ES-I3 (cell line): Measurements from ENCODE around the gene BANF1.
"Not testable (repeated sequence)": the region's sequence is repeated elsewhere in the genome, so short reads cannot be mapped to it uniquely, and the experiment has no call there.

Experiments
- H3K36me3 ChIP-seq: 2 replicates; pipeline ENCODE4 v1.6.1; 2013; ENCODE audit warnings: mild to moderate bottlenecking, low read length, control low read depth, moderate library complexity; ENCODE audit not compliant: insufficient read depth
- H3K4me1 ChIP-seq: 2 replicates; pipeline ENCODE4 v1.6.1; 2013; ENCODE audit warnings: mild to moderate bottlenecking, control low read depth, low read length; ENCODE audit not compliant: insufficient read depth
- H3K9ac ChIP-seq: 2 replicates; pipeline ENCODE4 v1.6.1; 2013; ENCODE audit warnings: low read depth, mild to moderate bottlenecking, low read length, moderate library complexity
- H3K9me3 ChIP-seq: 2 replicates; pipeline ENCODE4 v1.6.1; 2013; ENCODE audit warnings: mild to moderate bottlenecking, low read length, moderate library complexity; ENCODE audit not compliant: control insufficient read depth, insufficient read depth

The BANF1 gene

DNA sequence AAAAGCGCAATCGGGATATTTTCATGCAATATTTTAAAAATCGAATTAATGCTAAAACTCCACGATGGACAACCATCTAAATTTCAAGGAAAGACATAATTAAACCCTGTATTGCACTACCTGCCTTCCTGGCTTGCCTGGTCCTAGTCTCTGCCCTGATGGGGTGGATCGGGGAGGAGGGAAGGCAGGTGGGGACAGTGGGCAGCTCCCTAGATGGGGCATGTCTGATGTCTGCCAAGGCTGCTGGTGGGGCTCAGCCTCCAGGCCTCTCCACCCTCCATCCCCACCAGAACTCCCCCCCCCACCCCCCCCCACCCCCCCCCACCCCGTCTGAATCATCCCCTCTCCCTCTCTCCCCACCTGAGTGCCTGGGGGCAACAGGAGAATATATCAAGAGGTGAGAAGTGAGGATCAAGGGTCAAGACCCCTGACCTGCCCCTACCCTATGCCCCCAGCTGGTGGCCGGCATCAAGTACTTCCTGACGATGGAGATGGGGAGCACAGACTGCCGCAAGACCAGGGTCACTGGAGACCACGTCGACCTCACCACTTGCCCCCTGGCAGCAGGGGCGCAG lies 10.2 kb downstream of the BANF1 start:
- Histone ChIP-seq H3K36me3 (no peaks in the 10 kb centered on the region), H3K9ac (no peak overlapping the region), H3K9me3 (no peaks in the 10 kb centered on the region), H3K4me1 (peaks cover 14% of the 10 kb centered on the region)

DNA sequence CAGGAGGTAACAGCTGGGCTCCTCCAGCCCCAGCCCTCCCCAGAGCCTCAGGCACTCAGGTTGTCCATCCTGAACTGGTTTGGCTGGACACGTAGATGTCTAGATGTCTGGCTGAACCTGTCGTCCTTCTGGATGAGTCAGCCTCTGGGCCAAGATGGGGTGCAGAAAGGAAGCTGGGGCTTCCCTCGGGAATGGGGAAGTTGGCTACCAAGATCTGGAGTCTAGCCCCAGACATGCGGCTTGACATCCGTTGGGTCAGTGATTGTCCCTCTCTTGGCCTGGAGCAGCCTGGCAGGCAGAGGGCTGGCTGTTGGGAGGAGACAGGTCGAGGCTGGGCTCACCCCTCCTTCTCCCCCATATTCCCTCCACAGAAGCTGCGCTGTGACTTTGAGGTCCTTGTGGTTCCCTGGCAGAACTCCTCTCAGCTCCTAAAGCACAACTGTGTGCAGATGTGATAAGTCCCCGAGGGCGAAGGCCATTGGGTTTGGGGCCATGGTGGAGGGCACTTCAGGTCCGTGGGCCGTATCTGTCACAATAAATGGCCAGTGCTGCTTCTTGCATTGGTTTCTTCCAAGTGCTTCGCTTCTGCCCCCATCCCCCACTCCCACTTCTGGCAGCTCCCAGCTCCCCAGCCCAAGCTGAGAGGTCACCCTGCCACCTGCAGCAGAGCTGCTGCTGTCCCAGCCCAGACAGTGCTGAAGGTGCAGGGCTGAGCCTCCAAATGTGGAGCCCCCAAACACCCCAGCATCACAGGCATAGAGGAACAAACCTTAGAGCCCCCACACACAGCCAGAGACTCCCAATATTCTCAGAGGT lies 10.9 kb downstream of the BANF1 start:
- no peak overlapping the region for H3K9ac ChIP-seq

GRCh38 chr11:66013762-66014100 lies 11.4 kb downstream of the BANF1 start:
- H3K4me1 ChIP-seq, result peaks cover 10% of the 10 kb centered on the region
- H3K9ac ChIP-seq, result no peak overlapping the region
- H3K36me3 ChIP-seq, result no peaks in the 10 kb centered on the region
- H3K9me3 ChIP-seq, result no peaks in the 10 kb centered on the region

More for the DNA sequence above, 10.9 kb downstream of the BANF1 start:
- Histone ChIP-seq H3K4me1 (peaks cover 12% of the 10 kb centered on the region), H3K9me3 (no peaks in the 10 kb centered on the region), H3K36me3 (no peaks in the 10 kb centered on the region)

DNA sequence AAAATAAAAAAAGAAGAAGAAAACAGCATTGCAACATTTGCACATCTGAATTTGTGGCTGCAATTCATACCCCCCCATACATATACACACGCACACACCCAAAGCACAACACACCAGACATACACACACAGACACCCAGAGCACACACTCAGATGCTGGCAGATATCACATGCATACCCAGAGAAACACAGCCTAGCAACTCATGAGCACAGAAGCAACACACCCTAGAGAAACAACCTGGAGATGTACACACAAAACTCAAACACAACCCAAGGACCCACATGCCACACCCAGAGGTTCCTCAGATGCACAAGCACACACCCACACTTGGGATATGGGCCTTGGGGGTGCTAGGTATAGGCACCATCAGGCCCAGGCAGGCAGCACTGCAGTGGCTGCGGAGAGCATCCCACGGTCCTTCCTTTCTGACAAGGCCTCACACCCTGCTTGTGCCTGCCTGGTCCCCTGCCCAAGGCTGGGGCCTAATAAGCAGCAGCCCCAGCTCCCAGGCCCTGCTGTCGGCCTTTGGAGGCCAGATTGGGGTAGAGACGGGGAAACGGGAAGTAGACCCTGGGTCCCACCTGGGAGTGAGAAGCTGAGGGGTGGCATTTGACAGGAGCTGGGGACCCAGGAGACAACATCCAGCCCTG lies 12.6 kb downstream of the BANF1 start:
- H3K9ac ChIP-seq, result no peak overlapping the region
- peaks cover 9% of the 10 kb centered on the region; the same call in 1 of the 2 replicates for H3K4me1 ChIP-seq
- H3K9me3 ChIP-seq, result no peaks in the 10 kb centered on the region

GRCh38 chr11:66015454-66015881 lies 13.2 kb downstream of the BANF1 start:
- Histone ChIP-seq H3K9me3 (no peaks in the 10 kb centered on the region), H3K4me1 (peaks cover 9% of the 10 kb centered on the region; the same call in 1 of the 2 replicates), H3K9ac (no peak overlapping the region), H3K36me3 (no peaks in the 10 kb centered on the region)

More for the DNA sequence above, 12.6 kb downstream of the BANF1 start:
- no peaks in the 10 kb centered on the region for H3K36me3 ChIP-seq

- Histone ChIP-seq H3K4me1 (peaks cover 9% of the 10 kb centered on the region; the same call in 1 of the 2 replicates), H3K36me3 (no peaks in the 10 kb centered on the region), H3K9ac (no peak overlapping the region), H3K9me3 (no peaks in the 10 kb centered on the region)
Measured at GRCh38 chr11:66015936-66016792, 13.9 kb downstream of the BANF1 start.

- Histone ChIP-seq H3K36me3 (no peaks in the 10 kb centered on the region), H3K9ac (no peak overlapping the region), H3K9me3 (no peaks in the 10 kb centered on the region), H3K4me1 (peaks cover 9% of the 10 kb centered on the region; the same call in 1 of the 2 replicates)
Measured at GRCh38 chr11:66016793-66017177, 14.5 kb downstream of the BANF1 start.

GRCh38 chr11:66017321-66017720 lies 15.0 kb downstream of the BANF1 start:
- Histone ChIP-seq H3K4me1 (peaks cover 9% of the 10 kb centered on the region; the same call in 1 of the 2 replicates), H3K9ac (no peak overlapping the region), H3K36me3 (no peaks in the 10 kb centered on the region), H3K9me3 (no peaks in the 10 kb centered on the region)

DNA sequence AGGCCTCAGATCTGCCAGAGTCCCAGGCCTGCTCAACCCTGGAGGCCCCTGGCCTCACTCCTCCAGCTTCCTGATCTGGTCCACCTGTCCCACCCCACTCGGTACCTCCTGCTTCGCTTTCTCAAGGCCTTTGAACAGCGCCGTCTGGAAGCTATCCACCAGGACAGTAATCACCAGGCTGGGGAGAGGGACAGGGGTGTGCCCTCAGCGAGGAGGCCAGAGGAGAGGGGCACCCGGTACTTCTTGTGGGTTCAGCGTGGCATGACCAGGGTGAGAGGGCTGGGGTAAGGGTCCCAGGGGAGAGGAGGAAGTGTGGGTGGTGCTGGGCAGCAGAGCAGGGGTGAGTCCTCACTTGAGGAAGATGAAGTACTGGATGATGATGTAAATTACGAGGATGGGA lies 17.9 kb downstream of the BANF1 start:
- H3K36me3 ChIP-seq, result no peaks in the 10 kb centered on the region
- no peak overlapping the region for H3K9ac ChIP-seq
- H3K9me3 ChIP-seq, result no peaks in the 10 kb centered on the region
- H3K4me1 ChIP-seq, result no peaks in the 10 kb centered on the region; the same call in 1 of the 2 replicates

DNA sequence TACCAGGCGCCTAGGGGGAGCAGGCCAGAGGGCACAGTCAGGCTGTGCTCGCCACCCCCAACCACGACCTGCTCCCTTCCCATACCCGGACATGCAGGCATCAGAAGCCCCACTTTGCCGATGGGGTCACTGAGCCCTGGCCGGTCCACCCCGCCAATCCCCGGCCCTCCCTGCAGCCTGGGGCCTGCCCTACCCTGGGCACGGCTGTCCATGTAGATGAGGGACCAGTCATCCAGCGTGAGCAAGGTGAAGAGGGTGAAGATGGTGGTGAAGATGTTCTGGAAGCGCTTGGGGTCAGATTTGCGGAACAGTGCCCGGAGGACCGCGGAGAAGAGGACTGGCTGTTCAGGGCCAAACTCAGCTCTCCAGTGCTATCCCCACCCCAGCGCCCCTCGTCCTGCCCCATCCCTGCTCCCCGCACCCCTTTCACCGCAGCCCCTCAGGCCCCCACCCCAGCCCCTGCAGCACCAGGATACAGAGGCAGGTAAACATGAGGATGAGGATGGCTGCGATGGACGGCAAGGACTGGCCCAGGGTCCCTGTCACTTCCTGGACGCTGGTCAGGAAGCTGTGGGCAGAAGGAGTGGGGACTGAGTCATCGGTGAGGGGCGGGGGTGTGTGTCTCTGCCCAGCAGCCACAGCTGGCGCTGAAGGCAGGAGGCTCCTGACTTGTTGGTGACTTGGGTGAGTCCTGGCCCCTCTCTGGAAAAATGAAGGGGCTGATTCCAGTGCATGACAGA lies 18.5 kb downstream of the BANF1 start:
- H3K36me3 ChIP-seq, result no peaks in the 10 kb centered on the region
- H3K9ac ChIP-seq, result no peak overlapping the region
- no peaks in the 10 kb centered on the region; the same call in 1 of the 2 replicates for H3K4me1 ChIP-seq
- H3K9me3 ChIP-seq, result no peaks in the 10 kb centered on the region

DNA sequence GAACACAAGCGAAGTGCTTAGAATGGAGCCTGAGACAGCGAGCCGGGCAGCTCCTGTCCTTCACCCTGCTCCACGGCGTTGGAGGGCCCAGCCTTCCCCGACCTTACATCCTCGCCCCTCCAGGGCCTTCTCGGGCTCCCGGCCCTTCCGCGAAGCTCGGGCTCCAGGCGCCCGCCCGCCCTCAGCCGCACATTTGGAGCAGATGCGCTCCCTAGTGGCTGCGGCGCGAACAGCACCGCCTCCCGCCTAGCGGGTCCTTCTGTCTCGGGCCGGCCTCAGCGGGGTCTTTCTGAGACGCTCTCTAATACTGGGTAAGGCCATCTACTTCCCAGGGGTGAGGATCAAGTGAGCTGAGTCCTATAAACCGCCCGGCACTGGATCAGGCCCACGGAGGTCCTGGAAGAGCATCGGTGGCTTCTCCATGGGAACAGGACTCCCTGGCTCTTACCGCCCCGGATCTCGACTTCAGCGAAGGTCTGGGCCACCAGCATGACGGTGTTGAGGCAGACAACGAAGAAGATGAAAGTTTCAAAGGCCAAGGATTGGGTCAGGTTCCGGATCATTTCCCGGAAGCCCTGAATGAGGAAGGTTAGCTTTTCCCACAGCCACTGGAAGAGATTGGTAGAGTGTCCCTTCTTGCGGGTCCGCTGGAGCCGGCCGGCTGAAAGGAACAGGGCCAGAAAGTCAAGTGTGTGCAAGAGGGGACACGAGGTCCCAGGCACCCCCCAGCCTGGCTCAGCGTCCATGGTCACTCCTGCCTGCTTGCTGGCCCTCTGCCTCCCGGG lies 20.3 kb downstream of the BANF1 start:
- peak overlapping the region; percentile 24 for H3K9ac ChIP-seq

GRCh38 chr11:66023186-66023440 lies 20.8 kb downstream of the BANF1 start:
- not testable (repeated sequence) for H3K9me3 ChIP-seq, H3K36me3 ChIP-seq, H3K9ac ChIP-seq, H3K4me1 ChIP-seq

More for the DNA sequence above, 20.3 kb downstream of the BANF1 start:
- no peaks in the 10 kb centered on the region; the same call in 1 of the 2 replicates for H3K4me1 ChIP-seq
- H3K9me3 ChIP-seq, result no peaks in the 10 kb centered on the region
- no peaks in the 10 kb centered on the region for H3K36me3 ChIP-seq

DNA sequence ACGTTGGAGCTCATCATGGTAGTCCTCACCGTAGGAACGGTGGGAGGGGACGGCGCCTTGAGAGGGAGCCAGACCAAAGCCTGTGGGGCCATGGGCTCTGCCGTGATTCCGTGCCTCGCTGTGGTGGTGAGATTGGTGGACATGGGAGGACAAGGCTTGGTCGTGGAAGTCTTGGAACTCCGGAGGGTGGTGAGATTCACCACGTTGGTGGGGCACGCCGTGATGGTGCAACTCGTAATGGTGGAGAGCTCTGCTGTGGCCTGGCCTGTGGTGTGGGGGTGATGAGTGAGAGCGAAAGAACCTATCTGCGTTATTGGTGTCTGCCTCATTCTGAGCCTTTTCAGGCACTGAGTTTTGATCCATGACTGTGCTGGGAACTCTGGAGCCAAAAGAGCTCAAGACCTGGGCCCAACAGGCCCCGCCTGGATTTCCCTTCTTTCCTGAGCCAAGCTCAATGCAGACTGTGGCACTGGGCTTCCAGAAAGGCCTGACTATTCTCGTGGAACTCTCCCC lies 23.8 kb downstream of the BANF1 start, which contains the start of gene CATSPER1:
TSS of gene CATSPER1 (minus strand) at position 463 of the 513 bp plus-strand sequence. CDS start at position 363, 100 bp downstream.
- no peak within 1 kb of the TSS for H3K9ac ChIP-seq
- no peaks in the 10 kb centered on the region for H3K9me3 ChIP-seq
- no peaks in the 10 kb centered on the region; the same call in 1 of the 2 replicates for H3K4me1 ChIP-seq
- H3K36me3 ChIP-seq, result no peaks in the 10 kb centered on the region
